Activated CD4-positive, alpha-beta T cell treated with anti-CD3 and anti-CD28 coated beads for 1 hour (primary cell): Measurements from ENCODE around the gene FARS2.

Experiments used
- DNase-seq: peaks from one replicate; pipeline ENCODE4 v3.0.0-alpha.2; 2020

FARS2 gene

DNA sequence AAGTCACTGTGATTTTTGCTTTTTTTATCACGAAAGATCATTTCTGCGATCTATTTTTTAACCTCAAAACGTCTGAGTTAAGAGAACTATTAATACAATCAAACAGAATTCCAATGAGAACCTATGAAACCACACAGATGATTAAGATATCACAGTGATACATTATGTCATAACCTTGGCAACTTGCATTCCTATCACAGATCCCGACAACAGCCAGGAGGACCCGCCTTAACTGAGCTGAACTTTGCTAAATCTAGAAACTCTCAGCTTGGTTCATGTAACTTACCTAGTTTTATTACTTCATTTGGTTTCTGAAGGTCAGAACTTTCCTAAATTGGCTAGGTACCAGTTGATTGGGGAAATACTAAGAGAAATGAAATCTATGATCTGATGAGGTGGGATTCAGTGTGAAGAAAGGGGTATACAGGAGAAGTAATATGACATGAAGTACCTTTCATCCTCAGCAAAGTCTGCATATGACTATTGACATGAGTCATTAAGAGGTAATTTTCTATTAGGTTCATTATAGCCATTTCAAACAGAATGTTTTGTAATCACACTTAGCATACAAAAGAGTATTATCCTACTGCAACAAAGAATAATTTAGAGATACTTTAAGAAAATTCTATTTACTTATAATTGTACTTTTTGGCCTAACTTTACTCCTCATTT is 11.7 kb upstream of the FARS2 start:
- no peak for DNase-seq

DNA sequence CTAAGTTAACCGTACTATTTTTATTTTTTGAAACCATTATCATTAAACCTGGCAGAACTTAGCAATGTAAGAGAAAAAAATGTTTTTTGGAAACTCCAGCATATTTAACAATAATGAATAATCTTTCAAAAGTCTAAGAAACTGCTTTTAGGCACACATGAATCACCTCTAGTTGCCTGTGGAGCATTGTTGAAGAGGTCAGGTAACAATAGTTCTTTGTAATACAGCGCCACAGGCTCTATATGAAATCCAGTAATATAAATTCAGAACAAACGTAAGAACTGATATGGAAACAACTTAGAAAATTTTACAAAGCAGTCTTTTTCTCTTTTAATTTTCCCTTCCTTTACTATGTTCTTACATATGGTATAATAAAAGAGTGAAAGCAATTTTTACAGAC is 10.9 kb upstream of the FARS2 start:
- DNase-seq = no peak

DNA sequence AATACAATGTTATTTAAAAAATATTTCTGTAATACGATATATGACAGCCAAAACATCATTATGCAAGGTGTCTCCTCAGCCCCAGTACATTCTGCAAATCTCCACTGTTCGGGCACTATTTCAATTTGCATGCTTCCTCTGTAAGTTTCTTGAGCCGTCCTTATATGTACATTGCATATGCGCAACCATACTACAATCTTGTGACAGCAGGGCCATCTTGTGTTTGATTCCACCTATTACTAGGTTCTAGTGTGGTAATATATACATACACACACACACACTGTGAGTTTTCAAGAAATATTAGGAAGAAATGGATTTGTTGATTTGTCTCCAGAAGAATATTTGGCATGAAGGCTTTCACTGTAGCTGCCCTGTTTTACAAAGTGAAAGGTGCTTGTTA is 10.4 kb upstream of the FARS2 start:
- no peak for DNase-seq

DNA sequence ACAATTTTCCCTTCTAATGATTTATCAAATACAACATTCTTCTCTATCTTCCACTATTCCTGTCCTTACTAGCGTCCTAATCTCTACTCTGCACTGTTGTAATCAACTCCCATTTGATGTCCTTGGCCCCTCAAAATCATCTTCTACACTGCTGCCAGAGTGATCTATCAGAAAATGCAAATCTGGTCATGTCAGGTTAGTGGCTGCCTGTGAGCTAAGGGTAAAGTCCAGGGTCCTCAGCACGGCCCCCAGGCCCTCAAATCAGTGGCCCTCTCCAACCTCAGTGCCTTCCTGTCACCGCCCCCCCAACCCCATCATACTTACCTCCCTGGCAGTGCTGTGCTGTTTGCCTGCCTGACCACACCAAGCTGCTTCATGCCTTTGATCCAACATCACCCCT is 4.4 kb upstream of the FARS2 start:
- no peak for DNase-seq

DNA sequence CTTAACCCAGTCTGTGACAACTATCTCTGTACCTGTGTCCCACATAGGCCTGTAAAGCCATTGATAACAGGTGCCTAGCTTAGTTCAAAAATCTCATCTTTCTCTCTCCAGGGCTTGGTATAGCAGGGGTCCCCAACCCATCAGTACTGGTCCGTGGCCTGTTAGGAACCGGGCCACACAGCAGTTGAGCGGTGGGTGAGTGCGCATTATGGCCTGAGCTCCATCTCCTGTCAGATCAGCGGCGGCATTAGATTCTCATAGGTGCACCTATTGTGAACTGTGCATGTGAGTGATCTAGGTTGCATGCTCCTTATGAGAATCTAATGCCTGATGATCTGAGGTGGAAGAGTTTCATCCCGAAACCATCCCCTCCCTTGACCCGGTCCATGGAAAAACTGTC is 3.9 kb upstream of the FARS2 start:
- no peak for DNase-seq

DNA sequence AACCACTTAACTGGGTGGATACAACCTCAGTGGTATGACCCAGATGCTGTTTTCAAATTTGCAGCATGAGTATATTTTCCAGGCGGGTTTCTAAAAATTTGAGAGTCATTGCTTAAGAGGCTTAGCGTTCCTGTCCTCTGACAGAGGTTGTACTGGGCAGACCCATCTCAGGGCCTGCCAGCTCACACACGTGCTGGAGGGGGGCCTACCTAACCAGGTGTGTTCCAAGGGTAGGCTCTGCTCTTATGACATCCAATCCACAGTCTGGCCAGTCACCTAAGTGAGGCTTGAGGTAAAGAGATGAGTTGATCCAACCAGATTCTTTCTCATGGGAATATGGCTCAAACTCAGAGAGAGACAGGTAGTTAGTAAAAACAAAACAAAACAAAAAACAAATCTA is 1.9 kb upstream of the FARS2 start:
- no peak for DNase-seq

DNA sequence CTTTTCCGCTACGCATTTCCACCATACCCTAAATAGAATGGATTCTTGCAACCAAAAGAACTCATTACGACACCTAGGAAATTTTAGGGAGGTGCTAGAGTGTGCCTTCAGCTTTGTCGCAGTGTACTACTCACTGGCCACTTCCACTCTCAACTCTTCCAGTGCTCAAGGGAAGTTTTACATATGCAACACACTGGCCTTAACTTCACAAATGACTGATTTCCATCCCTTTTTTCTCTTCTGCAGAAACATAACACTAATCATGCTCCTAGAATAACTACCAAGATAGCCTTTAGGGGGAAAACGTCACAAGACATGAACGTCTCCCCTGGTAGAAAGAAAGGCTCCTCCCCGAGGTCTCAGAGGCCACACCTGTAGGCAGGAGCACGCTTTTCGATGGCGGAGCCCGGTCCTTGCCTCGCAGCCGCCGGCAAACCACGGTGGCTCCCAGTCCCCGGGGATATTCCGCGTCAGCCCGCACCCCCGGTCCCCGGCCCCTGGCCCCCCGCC is 1.1 kb upstream of the FARS2 start:
- peak; percentile 66 for DNase-seq

DNA sequence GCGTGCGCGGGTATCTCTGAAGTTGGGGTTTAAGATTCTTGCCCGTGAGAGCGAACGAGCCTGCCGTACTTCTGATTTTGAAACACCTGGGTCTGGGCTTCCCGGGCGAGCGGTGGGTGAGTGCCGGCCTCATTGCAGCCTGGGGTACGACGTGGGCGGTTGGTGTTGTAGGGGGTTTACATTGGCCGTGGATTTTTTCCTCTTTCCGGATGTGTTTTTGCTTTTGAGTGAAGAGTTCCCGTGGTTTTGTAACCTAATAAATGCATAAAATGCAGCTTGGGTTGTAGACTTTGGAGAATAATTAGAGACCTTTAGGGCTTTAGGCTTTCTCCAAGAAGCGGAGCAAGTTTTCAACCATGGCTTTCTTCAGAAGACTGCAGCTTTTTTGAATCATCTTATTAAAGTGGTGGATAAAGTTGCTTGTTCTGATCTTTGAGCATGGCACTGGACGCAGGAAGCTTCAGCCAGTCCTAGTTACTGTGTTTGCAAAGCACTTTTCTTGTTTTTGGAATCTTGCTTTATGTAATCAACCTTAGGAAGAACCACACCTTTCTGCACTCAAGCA is 314 bp downstream of the FARS2 start:
- DNase-seq = no peak

DNA sequence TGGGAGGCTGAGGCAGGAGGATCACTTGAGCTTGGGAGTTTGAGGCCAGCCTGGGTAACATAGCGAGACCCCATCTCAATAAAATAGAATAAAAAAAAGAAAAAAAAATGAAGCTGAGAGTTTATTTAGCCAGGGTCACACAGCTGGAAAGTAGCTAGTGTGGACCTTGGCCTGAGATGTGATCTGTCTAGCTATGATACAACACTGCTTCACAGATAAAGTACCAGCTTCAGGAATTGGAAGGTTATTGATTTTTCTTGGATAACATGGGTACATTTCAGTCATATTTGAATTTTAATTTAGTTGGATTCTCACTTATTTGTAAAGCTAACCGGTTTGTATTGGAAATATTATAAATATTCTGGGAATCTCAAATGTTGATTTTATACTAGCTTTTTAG is 5.1 kb downstream of the FARS2 start:
- DNase-seq = no peak

DNA sequence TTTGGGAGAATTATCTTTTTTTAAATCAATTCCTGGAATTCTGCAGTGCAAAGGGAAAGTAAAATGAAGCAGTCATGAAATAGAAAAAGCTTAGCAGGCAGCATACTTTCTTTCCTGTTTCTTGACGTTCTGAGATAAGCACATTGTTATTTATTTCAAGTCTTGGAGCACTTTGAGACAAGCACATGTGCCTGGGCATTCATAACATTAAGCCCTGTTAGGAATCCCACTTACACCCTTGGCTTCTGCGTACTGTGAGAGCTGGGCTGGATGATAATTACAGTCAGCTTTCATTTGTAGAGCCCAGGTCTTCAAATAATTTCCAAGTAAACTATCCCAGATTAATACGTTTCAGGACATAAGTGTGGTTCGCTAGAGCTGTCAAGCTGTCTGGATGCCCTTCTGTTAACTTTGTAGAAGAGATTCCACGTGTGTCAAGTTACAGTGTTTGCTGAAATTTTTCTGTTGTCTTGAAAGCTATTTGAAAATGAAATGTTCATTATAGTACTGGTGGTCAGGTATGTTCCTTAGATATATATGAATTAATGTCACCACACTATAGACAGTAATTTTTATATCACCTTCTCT is 8.9 kb downstream of the FARS2 start:
- DNase-seq = no peak

DNA sequence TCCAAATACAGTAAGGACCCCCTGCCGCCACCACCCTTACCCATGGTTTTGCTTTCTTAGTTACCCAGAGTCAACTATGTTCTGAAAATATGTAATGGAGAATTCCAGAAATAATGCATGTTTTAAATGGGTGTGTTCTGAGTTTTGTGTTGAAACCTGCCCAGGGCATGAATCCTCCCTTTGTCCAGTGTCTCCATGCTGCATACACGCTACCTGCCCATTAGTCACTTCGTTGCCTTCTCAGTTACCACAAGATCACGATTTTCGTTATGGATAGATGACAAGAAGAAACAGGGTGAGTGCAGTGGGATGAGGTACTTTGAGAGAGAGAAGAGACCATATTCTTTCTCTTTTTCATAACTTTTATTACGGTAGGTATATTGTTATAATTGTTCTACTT is 10.6 kb downstream of the FARS2 start:
- DNase-seq = no peak

DNA sequence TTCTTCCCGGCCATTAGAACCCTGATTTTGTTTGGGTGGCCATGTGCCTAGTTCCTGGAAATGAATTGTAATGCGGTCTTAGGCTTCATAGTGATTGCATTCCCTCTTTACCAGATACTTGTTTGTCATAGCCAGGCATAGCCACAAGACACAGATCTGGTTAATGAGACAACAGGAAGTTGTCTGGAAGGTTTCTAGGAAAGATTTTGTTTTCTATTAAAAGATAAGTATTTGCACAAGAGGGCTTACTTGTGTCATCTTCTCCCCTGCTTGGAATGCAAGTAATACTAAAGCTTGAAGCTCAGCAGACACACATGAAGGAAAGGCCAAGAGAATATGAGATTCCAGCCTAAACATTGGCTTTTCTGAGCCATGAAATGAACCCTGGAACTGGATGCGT is 12.9 kb downstream of the FARS2 start:
- DNase-seq = no peak

DNA sequence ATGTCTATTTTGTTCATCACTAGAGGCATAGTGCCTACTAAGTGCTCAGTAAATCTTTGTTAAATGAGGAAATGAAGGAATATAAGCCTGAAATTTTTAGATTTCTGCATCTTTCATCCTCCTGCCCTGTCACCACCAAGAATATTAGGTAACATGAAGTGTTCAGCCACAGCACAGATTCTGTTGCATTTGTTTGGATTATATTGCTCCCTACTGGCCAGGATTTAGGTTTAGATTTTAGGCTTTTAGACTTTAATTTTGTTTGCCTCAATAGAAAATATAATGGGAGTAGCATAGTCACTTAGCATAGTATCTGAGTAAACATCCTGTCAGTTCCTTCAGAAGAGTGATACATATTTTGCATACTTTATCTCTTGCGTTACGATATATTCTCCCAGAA is 14.2 kb downstream of the FARS2 start:
- no peak for DNase-seq

DNA sequence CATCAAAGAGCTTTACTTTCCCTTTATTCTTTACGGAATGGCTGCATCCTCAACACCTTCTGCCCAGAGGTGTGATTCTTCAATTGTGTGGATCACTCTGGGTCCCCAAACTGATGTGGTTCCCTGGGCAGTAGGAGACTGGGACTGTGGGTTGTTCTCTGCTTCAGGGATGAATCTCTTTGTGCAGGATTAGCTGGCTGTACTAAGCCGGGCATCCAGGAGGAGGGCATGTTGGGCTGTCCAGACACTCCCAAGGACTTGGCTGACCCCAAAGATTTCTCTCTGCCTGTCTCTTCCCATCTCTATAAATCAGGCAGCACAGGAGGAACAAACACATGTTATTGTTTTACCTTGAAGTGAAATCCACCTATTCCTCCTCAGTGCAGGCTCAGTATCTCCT is 15.3 kb downstream of the FARS2 start:
- DNase-seq = no peak

DNA sequence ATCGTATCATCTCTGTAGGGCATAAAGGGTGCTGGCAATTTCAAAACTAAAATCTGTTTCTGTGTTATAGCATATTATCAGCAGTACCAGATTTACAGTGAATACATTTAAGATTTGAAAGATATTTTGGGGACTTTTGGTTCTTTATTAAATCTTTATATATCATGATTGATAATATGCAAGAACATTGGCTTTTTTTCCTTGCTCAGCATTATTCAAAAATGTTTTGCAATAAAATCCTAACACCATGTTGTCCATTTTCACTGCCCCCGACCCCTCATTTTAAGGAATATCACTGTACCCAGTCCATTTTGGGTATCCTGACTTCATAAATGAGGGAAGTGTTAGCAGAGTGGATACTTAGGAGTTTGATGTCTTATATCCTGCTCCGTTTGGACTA is 16.3 kb downstream of the FARS2 start:
- no peak for DNase-seq

DNA sequence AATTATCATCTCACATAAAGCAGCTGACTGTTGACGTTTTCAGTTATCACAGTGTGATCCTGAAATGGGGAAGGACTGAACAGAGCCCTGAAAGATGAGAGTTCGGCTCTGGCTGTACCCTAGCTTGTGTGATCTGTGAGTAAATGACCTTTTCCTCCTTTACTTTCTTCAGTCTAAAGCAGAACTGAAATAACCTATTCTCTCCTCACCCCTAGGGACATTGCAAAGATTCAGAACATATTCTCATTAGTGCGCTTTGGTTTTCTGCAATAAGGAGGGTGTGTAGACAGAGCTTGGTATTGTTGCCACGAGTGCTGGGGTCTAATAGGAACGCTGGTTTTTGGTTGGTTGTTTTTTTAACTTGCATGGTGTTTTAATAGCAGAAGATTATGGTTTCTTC is 16.7 kb downstream of the FARS2 start:
- no peak for DNase-seq

DNA sequence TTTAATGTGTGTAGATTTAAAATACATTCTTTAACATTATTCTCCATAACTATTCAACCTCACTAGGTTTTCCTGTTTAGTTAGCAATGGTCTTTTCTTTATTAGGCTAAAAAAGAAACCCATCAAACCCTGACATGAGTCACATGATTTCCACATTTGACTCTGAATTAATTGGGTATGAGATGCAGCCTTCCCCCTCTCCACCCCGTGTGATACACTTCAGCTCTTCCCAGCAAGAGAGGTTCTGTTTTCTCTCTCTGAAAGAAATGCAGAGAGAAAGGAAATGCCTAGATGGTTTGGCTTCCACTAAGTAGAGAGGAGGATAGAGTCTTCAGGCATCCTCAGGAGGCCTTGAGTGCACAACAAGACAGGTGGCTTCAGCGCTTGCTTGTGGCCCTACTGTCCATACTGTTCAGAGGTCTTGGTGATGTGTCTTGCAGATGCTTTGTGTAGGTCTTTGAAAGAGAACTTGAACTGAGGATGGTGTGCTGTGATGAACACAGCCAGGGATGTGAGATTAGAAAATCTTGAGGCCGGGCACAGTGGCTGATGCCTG is 17.3 kb downstream of the FARS2 start:
- no peak for DNase-seq

DNA sequence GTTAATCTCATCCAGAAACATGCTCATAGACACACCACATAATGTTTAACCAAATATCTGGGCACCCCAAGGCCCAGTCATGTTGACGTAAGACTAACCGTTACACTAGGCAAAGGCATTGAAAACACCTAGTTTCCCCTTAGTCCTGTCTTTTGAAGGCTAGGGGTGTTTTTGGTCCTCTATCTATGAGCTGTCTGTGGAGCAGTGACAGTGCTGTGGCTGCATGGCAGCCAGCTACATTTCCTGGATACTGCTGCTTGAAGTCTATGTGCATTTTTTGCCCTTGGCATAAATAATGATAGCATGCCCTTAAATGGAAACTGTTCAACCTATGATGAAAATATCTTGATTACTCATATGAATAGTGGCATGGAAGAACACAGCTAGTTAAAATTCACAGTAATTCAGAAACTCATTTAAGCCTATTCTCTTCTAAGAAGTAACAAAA is 18.6 kb downstream of the FARS2 start:
- DNase-seq = no peak

DNA sequence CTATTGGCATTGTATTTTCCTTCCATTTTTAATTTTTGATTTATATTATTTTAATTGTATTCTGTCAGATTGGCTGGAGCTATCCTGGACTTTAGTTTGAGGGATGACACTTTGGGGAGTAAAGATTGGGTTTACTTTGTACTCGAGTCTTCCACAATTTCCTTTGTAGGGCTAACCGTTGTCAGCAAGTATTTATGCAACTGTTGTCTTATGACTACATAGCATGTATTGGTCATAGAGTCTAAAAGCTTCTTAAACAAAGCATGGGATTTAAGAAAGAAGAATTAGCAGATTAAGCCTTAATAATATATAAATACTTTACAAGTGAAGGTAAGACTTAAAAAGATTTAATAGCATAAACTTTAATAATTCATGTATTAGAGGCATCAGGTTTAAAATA is 19.6 kb downstream of the FARS2 start:
- DNase-seq = no peak

DNA sequence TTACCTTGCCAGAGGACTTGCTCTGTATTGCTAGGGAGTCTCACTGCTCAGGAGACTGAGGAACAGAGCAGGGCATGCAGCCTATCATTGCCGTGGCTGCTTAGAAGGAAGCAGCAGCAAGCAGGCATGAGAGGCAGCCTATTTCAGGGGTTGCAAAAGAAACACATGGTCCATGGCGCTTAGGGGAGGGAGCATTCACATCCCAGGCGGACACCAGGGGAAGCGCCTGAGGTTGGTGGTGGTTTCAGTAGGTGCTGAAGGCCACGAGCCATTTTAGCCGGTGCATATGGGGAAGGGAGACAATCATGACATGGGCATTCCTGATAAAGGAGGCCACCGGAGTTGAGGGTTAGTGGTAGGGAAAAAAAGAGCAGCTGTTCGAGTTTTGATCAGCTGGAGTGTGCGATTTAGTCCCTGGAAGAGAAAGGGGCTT is 20.9 kb downstream of the FARS2 start:
- no peak for DNase-seq

DNA sequence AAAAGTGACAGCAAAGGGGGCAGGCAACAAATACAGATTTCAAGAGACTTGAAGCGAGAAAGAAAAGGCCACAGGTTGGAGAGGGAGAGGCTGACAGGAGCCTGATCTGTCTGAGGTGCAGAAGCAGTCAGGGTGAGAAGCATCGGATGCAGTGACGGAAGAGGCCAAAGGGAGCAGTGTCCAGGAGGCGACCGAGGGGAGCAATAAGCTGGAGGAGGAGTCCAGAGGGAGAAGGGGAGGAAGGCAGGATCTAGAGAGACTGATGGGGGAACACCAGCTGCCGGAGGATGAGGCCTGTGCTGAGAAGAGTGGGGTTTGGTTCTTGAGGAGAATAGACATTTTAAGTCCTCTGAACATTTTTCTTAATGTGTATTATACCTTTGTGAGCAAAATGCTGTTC is 23.8 kb downstream of the FARS2 start:
- DNase-seq = no peak

DNA sequence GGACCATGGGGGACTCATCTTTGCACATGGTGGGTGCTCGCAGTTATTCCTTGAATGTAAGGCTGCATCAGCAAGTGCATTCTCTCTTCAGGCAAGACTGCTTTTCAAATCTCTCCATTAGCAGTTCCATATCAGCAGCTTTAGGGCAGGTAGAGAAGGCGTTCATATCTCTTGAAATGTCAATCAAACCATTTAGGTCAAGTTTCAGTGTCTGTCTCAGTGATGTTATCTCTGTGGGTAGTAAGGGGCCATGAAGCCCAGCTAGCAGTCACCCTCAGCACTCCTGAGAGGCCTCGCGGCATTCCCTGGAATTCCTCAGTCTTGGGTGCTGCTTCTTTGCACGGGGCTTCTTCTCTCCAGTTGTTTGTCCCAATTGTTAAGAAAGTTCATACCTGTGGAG is 24.2 kb downstream of the FARS2 start:
- DNase-seq = no peak

DNA sequence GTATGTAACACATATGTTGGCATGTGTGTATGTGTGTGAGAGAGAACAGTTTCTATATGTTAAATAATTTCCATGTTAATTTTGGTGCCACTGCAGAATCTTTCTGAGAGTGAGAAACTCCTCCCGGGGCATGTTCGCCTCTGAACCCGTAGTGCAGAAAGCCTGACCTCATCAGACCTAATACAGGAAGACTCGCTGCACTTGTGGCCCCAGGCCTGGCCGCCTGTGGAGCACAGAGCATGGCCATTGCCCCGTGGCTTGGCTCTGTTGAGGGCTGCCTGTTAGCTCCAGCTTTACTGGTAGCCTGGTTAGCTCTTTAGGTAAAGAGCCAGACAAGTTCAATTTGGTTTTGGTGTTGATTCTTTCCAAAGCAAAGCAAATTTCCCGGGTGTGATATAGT is 25.5 kb downstream of the FARS2 start:
- DNase-seq = no peak

DNA sequence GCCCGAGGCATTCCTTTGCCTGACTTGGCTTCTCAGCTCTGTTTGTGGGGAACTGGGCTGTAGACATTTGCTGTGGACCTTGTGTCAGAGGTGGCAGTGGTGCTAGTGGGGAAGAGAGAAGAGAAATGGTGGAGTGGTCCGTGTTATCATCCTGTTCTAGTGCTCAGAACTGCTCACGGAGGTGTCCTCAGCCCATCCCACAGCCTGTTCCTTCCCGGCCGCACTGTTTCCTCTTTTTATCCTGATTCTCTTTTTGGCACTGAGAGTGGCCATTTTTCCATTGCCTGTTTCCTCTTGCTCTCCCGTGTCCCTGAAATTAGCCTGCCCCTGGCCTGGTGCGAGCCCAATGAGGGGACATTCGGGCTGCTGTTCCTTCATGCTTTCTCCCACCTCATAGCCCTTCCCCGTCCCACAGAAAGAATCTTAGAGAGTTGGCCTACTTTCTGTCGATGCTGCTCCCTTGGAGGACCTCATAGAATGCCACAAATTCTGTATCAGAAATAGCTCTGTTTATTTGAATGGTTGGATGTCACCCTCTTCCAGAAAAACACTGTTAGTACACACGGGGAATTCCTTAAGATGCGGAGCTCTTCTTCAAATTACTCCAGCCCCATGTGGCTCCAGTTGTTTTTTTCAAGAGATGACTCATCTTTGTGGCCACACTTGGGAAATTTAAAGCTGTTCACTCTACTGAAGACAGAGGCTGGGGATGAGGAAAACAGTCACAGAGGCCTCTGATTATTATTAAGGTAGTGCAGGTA is 26.1 kb downstream of the FARS2 start:
- DNase-seq = no peak
